MM.1S (cell line): ENCODE measurements around the gene HLA-G.

Experiments used
- DNase-seq: peaks from one replicate; pipeline ENCODE4 v3.0.0-alpha.2; 2015
- H2AFZ ChIP-seq: fragments of 300-600 bp; sonication (generic); 2 replicates; pipeline ENCODE4 v1.6.0; 2016; ENCODE audit warnings: antibody characterized with exemption, low read length
- H3F3A ChIP-seq: fragments of 300-600 bp; sonication (generic); 2 replicates; pipeline ENCODE4 v1.6.1; 2016; ENCODE audit warnings: mild to moderate bottlenecking, antibody characterized with exemption, low read length, moderate library complexity, mixed read lengths; ENCODE audit not compliant: insufficient read depth
- H3K27ac ChIP-seq: fragments of 300-600 bp; sonication (generic); 2 replicates; pipeline ENCODE4 v1.5.1; 2016; ENCODE audit warnings: mild to moderate bottlenecking, low read length
- H3K27me3 ChIP-seq: fragments of 300-600 bp; sonication (generic); replicated peaks from 2 replicates; pipeline ENCODE4 v1.6.0; 2016; ENCODE audit warnings: low read length; ENCODE audit not compliant: insufficient read depth
- H3K36me3 ChIP-seq: fragments of 300-600 bp; sonication (generic); replicated peaks from 2 replicates; pipeline ENCODE4 v1.6.1; 2016; ENCODE audit warnings: mild to moderate bottlenecking, low read length, mixed read lengths; ENCODE audit not compliant: insufficient read depth
- H3K4me1 ChIP-seq: fragments of 300-600 bp; sonication (generic); 2 replicates; pipeline ENCODE4 v1.6.1; 2016; ENCODE audit warnings: low read length, mixed read lengths
- H3K4me2 ChIP-seq: fragments of 300-600 bp; sonication (generic); 2 replicates; pipeline ENCODE4 v1.6.0; 2016; ENCODE audit warnings: low read depth, low read length
- H3K4me3 ChIP-seq: fragments of 300-600 bp; sonication (generic); 2 replicates; pipeline ENCODE4 v1.5.1; 2016; ENCODE audit warnings: low read length, mixed read lengths
- H3K79me2 ChIP-seq: fragments of 300-600 bp; sonication (generic); 2 replicates; pipeline ENCODE4 v1.6.1; 2016; ENCODE audit warnings: mixed run types, low read length, mixed read lengths
- H3K9ac ChIP-seq: fragments of 300-600 bp; sonication (generic); 2 replicates; pipeline ENCODE4 v1.6.1; 2016; ENCODE audit warnings: low read length, mixed read lengths
- H3K9me2 ChIP-seq: fragments of 300-600 bp; sonication (generic); replicated peaks from 2 replicates; pipeline ENCODE4 v1.6.1; 2016; ENCODE audit warnings: mild to moderate bottlenecking, low read length, mixed read lengths; ENCODE audit not compliant: insufficient read depth
- H3K9me3 ChIP-seq: fragments of 300-600 bp; sonication (generic); replicated peaks from 2 replicates; pipeline ENCODE4 v1.6.1; 2016; ENCODE audit warnings: mild to moderate bottlenecking, low read length, mixed read lengths; ENCODE audit not compliant: insufficient read depth
- H4K20me1 ChIP-seq: fragments of 300-600 bp; sonication (generic); 2 replicates; pipeline ENCODE4 v1.6.1; 2016; ENCODE audit warnings: mild to moderate bottlenecking, low read length, moderate library complexity, mixed read lengths; ENCODE audit not compliant: insufficient read depth
- CTCF ChIP-seq: fragments of 300-600 bp; sonication (generic); IDR thresholded peaks from 2 replicates; pipeline ENCODE4 v1.5.1; 2016; ENCODE audit warnings: antibody characterized with exemption, low read length, mixed read lengths
- EZH2 ChIP-seq: fragments of 300-600 bp; sonication (generic); optimal IDR thresholded peaks from 2 replicates; pipeline ENCODE3; 2017; ENCODE audit warnings: low read depth, mild to moderate bottlenecking, antibody characterized with exemption, low read length, mixed read lengths
- EZH2phosphoT487 ChIP-seq: fragments of 300-600 bp; sonication (generic); IDR thresholded peaks from 2 replicates; pipeline ENCODE4 v1.6.1; 2018; ENCODE audit warnings: antibody characterized with exemption, low read length

HLA-G gene

GRCh38 chr6:29814379-29815117 lies 13.1 kb upstream of the HLA-G start:
- Histone ChIP-seq H3K9me3 (no peaks in the 10 kb centered on the region), H3F3A (no peaks in the 10 kb centered on the region), H3K4me2 (no peak overlapping the region), H3K27ac (no peak overlapping the region), H3K4me3 (no peak overlapping the region), H3K79me2 (no peaks in the 10 kb centered on the region), H2AFZ (no peak overlapping the region), H3K36me3 (no peaks in the 10 kb centered on the region), H3K9me2 (no peaks in the 10 kb centered on the region), H3K9ac (no peak overlapping the region), H4K20me1 (no peaks in the 10 kb centered on the region), H3K27me3 (no peaks in the 10 kb centered on the region), H3K4me1 (0 out of 2 replicates have a peak, but pooled peaks cover 3% of the 10 kb centered on the region)
- TF ChIP-seq CTCF = no peak
- DNase-seq = no peak

GRCh38 chr6:29815118-29815750 lies 12.4 kb upstream of the HLA-G start:
- Histone ChIP-seq H3K4me2 (no peak overlapping the region), H3K4me3 (no peak overlapping the region), H3K79me2 (no peaks in the 10 kb centered on the region), H3K27me3 (no peaks in the 10 kb centered on the region), H2AFZ (no peak overlapping the region), H3K9me3 (no peaks in the 10 kb centered on the region), H3F3A (no peaks in the 10 kb centered on the region), H3K9me2 (no peaks in the 10 kb centered on the region), H3K4me1 (no peaks in the 10 kb centered on the region), H3K27ac (no peak overlapping the region), H4K20me1 (no peaks in the 10 kb centered on the region), H3K9ac (no peak overlapping the region), H3K36me3 (no peaks in the 10 kb centered on the region)
- no peak for TF ChIP-seq EZH2
- TF ChIP-seq EZH2phosphoT487 = no peak
- TF ChIP-seq CTCF = no peak
- no peak for DNase-seq

- H3K4me3 ChIP-seq = no peak overlapping the region
- H2AFZ ChIP-seq = no peak overlapping the region
- no peaks in the 10 kb centered on the region for H3K9me3 ChIP-seq
- no peaks in the 10 kb centered on the region for H3K9me2 ChIP-seq
- no peaks in the 10 kb centered on the region for H3K4me1 ChIP-seq
- no peak overlapping the region for H3K9ac ChIP-seq
- no peaks in the 10 kb centered on the region for H3K79me2 ChIP-seq
- no peaks in the 10 kb centered on the region for H3F3A ChIP-seq
- no peak for DNase-seq
- no peak overlapping the region for H3K4me2 ChIP-seq
- no peaks in the 10 kb centered on the region for H4K20me1 ChIP-seq
- H3K27ac ChIP-seq = no peak overlapping the region
- no peaks in the 10 kb centered on the region for H3K27me3 ChIP-seq
- TF ChIP-seq EZH2phosphoT487 = no peak
- no peak for TF ChIP-seq CTCF
- TF ChIP-seq EZH2 = no peak
- no peaks in the 10 kb centered on the region for H3K36me3 ChIP-seq
These were observed 11.6 kb upstream of the HLA-G start for GRCh38 chr6:29816030-29816429.
